Measurements from ENCODE around the gene TMEM106A.
"Not testable (repeated sequence)": the region's sequence is repeated elsewhere in the genome, so short reads cannot be mapped to it uniquely, and the experiment has no call there.

Gene TMEM106A

GRCh38 chr17:43211480-43212402 lies at the start of gene TMEM106A:
Gene TMEM106A, plus strand, starts transcription at chr17:43211875. Its CDS starts 1,167 bp downstream, at chr17:43213042.
- DNase-seq (ENCODE audit: low read depth in 2 of 2), result peak; percentile 43 to 62

- not testable (repeated sequence) for DNase-seq (ENCODE audit: low read depth in 2 of 2)
Observed at GRCh38 chr17:43165971-43166370, 45.7 kb upstream of the TMEM106A start.

GRCh38 chr17:43169561-43170139 lies 42.0 kb upstream of the TMEM106A start:
- no peak for DNase-seq (ENCODE audit: low read depth in 2 of 2)

GRCh38 chr17:43170140-43170765 lies 41.4 kb upstream of the TMEM106A start:
- peak; percentile 72 to 76 for DNase-seq (ENCODE audit: low read depth in 2 of 2)

GRCh38 chr17:43170766-43171585 lies 40.7 kb upstream of the TMEM106A start, which contains the start of gene NBR1:
Gene NBR1, plus strand, starts transcription at chr17:43171214. Its CDS starts 4,586 bp downstream, at chr17:43175800.
- peak; percentile 85 to 88 for DNase-seq (ENCODE audit: low read depth in 2 of 2)

GRCh38 chr17:43171586-43172487 lies 39.8 kb upstream of the TMEM106A start:
- no peak for DNase-seq (ENCODE audit: low read depth in 2 of 2)

GRCh38 chr17:43175213-43176118 lies 36.2 kb upstream of the TMEM106A start:
- no peak for DNase-seq (ENCODE audit: low read depth in 2 of 2)

- DNase-seq (ENCODE audit: low read depth in 2 of 2), result no peak
Observed at GRCh38 chr17:43176119-43176570, 35.5 kb upstream of the TMEM106A start.

- no peak for DNase-seq (ENCODE audit: low read depth in 2 of 2)
Observed at GRCh38 chr17:43183921-43184320, 27.8 kb upstream of the TMEM106A start.

- DNase-seq (ENCODE audit: low read depth in 2 of 2), result not testable (repeated sequence)
Observed at GRCh38 chr17:43186656-43187055, 25.0 kb upstream of the TMEM106A start.

- DNase-seq (ENCODE audit: low read depth in 2 of 2), result no peak
Observed at GRCh38 chr17:43193251-43193650, 18.4 kb upstream of the TMEM106A start.

- DNase-seq (ENCODE audit: low read depth in 2 of 2), result no peak
Observed at GRCh38 chr17:43199633-43200032, 12.0 kb upstream of the TMEM106A start.

GRCh38 chr17:43200127-43200526 lies 11.5 kb upstream of the TMEM106A start:
- no peak for DNase-seq (ENCODE audit: low read depth in 2 of 2)

GRCh38 chr17:43203013-43203412 lies 8.7 kb upstream of the TMEM106A start:
- DNase-seq (ENCODE audit: low read depth in 2 of 2), result not testable (repeated sequence)

GRCh38 chr17:43210576-43210975 lies 1.1 kb upstream of the TMEM106A start:
- DNase-seq (ENCODE audit: low read depth in 2 of 2), result no peak

GRCh38 chr17:43211123-43211479 lies 574 bp upstream of the TMEM106A start:
- DNase-seq (ENCODE audit: low read depth in 2 of 2), result no peak

GRCh38 chr17:43212641-43213490 lies 1.2 kb downstream of the TMEM106A start:
- DNase-seq (ENCODE audit: low read depth in 2 of 2), result no peak

GRCh38 chr17:43213545-43213944 lies 1.9 kb downstream of the TMEM106A start:
- no peak for DNase-seq (ENCODE audit: low read depth in 2 of 2)

All from stimulated activated CD8-positive, alpha-beta memory T cell treated with anti-CD3 and anti-CD28 coated beads, Interleukin-2, amount 100 ng/mL, for 1 hour (primary cell).